NCI-H2107 (cell line): ENCODE measurements around the gene GPR155.

Source experiments
- DNase-seq: peaks from one replicate; lab custom pipeline; 2025; lab: John Stamatoyannopoulos, UW

GPR155 gene

GRCh38 chr2:174486563-174487107 lies at the start of gene GPR155:
TSS of gene GPR155 (minus strand) at chr2:174487029. CDS start at chr2:174481956, 5,073 bp downstream.
- no peak for DNase-seq

GRCh38 chr2:174535757-174536703 lies 49.2 kb upstream of the GPR155 start:
- DNase-seq: no peak

- no peak for DNase-seq
Observed at GRCh38 chr2:174535083-174535482, 48.3 kb upstream of the GPR155 start.

- no peak for DNase-seq
Observed at GRCh38 chr2:174529916-174530315, 43.1 kb upstream of the GPR155 start.

- no peak for DNase-seq
Observed at GRCh38 chr2:174527959-174528358, 41.1 kb upstream of the GPR155 start.

GRCh38 chr2:174527101-174527721 lies 40.4 kb upstream of the GPR155 start:
- DNase-seq: no peak

GRCh38 chr2:174524527-174524926 lies 37.7 kb upstream of the GPR155 start:
- no peak for DNase-seq

- DNase-seq: no peak
Observed at GRCh38 chr2:174522553-174522952, 35.7 kb upstream of the GPR155 start.

GRCh38 chr2:174518395-174518794 lies 31.6 kb upstream of the GPR155 start:
- DNase-seq: no peak

- DNase-seq: no peak
Observed at GRCh38 chr2:174516501-174517378, 29.9 kb upstream of the GPR155 start.

GRCh38 chr2:174512345-174512744 lies 25.5 kb upstream of the GPR155 start:
- DNase-seq: no peak

GRCh38 chr2:174511580-174512260 lies 24.9 kb upstream of the GPR155 start:
- DNase-seq: no peak

- DNase-seq: no peak
Observed at GRCh38 chr2:174510583-174511189, 23.9 kb upstream of the GPR155 start.

- no peak for DNase-seq
Observed at GRCh38 chr2:174503161-174503809, 16.5 kb upstream of the GPR155 start.

- DNase-seq: no peak
Observed at GRCh38 chr2:174499371-174499770, 12.5 kb upstream of the GPR155 start.

- no peak for DNase-seq
Observed at GRCh38 chr2:174495365-174496012, 8.7 kb upstream of the GPR155 start.

- no peak for DNase-seq
Observed at GRCh38 chr2:174493549-174494331, 6.9 kb upstream of the GPR155 start.

- no peak for DNase-seq
Observed at GRCh38 chr2:174492963-174493431, 6.2 kb upstream of the GPR155 start.

- no peak for DNase-seq
Observed at GRCh38 chr2:174491947-174492346, 5.1 kb upstream of the GPR155 start.
